AG09319 (cell line): Measurements from ENCODE around the gene AMELX.

Source experiments
- DNase-seq: peaks from one replicate; pipeline ENCODE4 v3.0.0-alpha.2; 2010; ENCODE audit warnings: low read depth; ENCODE audit errors: extremely low read depth
- TF ChIP-seq, protein P1 (sequence below): IDR thresholded peaks from 2 replicates; pipeline ENCODE4 v1.5.1; 2011; ENCODE audit warnings: low read depth, mild to moderate bottlenecking, inconsistent platforms, low read length, moderate library complexity

Gene AMELX

DNA sequence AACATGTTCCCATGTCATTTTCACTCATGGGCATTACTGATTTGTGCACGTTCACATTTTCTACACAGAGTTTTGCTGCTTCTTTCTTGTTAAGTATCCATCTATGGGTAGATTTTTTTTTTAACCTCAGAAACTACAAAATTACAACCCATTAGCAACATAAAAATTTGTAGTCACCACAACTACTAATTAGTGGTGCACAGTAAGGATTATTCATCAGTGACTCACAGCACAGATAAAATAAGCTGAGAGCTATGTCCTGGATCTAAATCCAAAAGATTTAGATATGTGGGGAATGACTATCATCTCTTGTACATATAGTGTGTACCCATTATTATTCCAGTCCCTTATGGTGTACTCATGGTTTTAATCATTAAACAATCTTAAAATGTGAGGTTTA is 19.7 kb upstream of the AMELX start:
- no peak for DNase-seq
- TF ChIP-seq, protein P1, sequence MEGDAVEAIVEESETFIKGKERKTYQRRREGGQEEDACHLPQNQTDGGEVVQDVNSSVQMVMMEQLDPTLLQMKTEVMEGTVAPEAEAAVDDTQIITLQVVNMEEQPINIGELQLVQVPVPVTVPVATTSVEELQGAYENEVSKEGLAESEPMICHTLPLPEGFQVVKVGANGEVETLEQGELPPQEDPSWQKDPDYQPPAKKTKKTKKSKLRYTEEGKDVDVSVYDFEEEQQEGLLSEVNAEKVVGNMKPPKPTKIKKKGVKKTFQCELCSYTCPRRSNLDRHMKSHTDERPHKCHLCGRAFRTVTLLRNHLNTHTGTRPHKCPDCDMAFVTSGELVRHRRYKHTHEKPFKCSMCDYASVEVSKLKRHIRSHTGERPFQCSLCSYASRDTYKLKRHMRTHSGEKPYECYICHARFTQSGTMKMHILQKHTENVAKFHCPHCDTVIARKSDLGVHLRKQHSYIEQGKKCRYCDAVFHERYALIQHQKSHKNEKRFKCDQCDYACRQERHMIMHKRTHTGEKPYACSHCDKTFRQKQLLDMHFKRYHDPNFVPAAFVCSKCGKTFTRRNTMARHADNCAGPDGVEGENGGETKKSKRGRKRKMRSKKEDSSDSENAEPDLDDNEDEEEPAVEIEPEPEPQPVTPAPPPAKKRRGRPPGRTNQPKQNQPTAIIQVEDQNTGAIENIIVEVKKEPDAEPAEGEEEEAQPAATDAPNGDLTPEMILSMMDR: no peak

DNA sequence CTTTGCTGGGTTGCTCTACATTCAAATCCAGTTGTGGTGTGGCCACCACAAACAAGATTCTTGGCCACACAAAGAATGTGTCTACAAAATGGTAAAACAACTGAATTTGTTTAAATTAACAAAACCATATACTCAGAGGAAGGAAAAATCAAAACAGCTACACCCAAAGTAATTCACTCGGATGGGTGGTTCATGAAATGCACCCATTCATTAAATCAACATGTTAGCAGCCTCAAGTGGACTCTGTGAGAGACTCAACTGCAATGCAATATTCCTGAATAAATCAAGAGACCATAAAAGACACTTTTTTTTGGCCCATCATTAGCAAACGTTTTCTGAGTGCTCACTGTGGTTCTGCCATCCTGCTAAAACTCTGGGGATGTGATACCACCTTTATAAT is 11.2 kb upstream of the AMELX start:
- DNase-seq: no peak
- TF ChIP-seq, protein P1: no peak

DNA sequence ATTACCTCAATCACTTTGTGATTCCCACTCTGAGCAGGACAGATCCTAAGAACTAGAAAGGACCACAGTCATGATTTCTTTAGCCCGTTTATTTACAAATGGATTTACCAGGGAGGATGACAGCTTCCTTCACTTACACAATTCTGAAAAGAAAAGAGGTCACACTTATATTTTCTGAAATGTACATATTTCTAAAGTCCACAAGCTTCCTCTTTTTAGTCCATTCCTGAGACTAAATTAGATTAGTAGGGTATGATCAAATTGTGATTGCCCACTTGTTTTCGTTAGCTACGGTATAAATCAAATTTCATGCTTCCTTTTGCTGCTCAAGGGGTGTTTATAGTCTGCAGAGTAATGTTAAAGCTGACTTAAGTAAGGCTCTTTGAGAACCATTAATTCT is 7.6 kb upstream of the AMELX start:
- DNase-seq: no peak
- TF ChIP-seq, protein P1: no peak

DNA sequence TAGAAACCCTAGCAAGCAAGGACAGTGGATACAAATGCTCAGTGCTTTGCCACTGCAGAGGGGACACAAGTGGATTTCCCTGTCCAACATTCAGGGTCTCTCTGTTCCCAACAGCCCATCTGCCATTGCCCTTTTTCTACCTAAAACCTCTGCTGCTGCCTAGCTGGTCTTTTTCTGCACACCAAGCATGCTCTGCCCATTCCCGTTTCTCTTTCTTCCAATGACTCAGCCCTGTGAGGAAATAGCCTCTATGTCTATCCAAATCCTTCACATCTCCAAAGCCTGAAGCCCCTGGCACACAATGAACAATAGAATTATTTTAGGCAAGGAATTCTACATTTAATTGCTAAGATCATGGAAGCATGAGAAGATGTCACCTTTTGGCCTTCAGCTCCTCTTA is 5.7 kb upstream of the AMELX start:
- DNase-seq: no peak
- TF ChIP-seq, protein P1: peak; percentile 5

DNA sequence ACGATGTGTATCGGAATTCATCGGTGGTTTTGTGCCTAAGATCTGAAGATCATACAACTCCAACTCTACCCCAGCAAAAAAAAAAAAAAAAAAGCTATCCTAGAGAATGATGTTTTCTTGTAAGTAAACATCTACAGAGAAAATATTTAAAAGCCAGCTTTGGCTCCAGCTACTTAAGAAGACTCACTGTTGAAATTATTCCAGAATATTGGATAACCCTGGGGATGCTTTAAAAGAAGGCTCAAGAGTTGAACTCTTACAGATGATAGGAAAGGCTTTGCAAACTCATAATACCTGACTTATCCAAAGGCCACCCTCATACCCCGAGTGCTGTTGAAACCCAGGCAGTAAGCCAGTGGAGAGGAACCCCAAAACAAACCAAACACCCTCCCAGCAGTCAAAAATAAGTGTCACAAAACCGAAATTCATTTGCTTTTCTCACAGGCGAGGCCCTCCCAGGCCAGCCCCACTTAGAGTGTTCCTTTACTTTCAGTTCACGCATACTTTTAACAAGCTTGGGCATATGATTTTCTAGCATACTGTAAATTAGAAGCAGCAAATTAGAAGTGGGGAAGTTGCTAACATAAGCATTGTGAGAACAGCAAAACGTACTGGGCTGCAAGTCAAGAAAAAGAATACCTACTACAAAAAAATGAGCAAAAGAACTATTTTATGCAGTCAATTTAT is 2.7 kb upstream of the AMELX start:
- TF ChIP-seq, protein P1: no peak
- DNase-seq: no peak

DNA sequence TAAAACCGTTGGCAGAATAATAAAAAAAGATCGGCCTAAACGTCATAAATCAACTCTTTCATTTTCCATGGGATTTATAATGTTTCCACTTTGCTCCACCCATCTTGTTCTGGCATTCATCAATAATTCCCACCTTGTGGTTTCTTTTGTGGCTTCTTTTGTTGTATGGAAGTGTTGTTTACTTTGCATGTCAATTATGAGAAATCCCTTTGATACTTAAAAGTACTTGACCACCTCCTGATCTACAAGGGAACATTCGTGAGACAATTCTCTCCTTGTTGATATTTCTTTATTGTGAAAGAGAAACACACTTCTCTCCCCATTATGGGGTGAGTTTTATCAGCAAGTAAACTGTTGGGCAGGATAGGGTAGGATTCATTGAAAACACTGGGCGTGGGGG is 2.8 kb downstream of the AMELX start:
- no peak for DNase-seq
- TF ChIP-seq, protein P1: no peak

DNA sequence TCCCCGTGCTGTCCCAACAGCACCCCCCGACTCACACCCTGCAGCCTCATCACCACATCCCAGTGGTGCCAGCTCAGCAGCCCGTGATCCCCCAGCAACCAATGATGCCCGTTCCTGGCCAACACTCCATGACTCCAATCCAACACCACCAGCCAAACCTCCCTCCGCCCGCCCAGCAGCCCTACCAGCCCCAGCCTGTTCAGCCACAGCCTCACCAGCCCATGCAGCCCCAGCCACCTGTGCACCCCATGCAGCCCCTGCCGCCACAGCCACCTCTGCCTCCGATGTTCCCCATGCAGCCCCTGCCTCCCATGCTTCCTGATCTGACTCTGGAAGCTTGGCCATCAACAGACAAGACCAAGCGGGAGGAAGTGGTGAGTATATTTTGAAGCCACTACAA is 5.4 kb downstream of the AMELX start:
- no peak for DNase-seq
- TF ChIP-seq, protein P1: no peak
